ENCODE data around the gene MTARC2.

The MTARC2 gene

DNA sequence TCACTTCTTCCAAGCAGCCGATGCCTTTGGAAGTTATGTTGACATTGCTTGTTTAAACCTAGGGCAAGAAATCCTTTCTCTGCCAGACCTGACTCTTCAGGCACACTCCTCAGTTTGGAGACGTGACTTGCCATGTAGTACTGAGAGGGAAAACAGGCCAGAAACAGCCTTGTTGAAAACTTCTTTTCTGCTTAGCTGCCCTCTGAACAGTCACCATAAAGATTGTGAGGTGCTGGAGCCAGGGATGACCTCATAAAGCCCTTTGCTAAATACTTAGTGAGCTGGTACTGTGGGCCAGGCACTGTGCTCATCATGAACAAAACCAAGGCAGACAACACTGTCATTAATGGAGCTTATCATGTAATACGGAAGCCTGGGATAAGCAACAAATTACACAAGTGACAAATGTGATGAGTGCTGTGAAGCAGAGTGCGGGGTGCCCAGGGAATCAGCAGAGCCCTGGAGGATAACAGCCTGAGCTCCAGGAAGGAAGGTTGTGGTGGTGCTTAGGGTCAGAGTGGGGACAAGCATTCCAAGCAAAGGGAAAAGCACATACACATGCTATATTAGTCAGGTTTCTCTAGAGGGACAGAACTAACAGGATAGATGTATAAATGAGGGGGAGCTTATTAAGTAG lies 80.9 kb downstream of the MTARC2 start:
- no peak overlapping the region for H3K4me3 ChIP-seq (ENCODE audit: low read depth, low read length)
- DNase-seq (ENCODE audit: low read depth): no peak
- TF ChIP-seq, protein P1, sequence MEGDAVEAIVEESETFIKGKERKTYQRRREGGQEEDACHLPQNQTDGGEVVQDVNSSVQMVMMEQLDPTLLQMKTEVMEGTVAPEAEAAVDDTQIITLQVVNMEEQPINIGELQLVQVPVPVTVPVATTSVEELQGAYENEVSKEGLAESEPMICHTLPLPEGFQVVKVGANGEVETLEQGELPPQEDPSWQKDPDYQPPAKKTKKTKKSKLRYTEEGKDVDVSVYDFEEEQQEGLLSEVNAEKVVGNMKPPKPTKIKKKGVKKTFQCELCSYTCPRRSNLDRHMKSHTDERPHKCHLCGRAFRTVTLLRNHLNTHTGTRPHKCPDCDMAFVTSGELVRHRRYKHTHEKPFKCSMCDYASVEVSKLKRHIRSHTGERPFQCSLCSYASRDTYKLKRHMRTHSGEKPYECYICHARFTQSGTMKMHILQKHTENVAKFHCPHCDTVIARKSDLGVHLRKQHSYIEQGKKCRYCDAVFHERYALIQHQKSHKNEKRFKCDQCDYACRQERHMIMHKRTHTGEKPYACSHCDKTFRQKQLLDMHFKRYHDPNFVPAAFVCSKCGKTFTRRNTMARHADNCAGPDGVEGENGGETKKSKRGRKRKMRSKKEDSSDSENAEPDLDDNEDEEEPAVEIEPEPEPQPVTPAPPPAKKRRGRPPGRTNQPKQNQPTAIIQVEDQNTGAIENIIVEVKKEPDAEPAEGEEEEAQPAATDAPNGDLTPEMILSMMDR (IDR thresholded peaks at IDR 0.05; ENCODE audit: insufficient read depth, low read depth, low read length, missing control alignments): no peak

DNA sequence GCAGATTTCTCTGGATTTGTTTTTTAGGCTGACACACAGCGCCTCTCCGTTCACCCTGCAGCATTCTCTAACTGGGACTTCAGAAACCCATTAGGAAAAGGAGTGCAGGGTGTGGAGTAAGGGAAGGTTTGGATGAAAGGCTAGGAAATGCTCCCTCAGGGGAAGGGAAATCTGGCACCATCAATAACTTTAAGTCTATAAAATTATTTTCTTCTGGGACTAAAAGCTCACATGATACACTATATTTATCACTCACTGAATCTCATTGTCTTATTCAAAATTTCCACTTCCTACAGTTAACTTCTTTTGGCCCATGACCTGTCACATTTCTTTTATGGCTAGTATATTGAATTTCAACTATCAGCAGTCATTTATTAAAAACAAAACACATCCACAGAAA lies 85.3 kb downstream of the MTARC2 start:
- TF ChIP-seq, protein P1 (IDR thresholded peaks at IDR 0.05; ENCODE audit: insufficient read depth, low read depth, low read length, missing control alignments): no peak
- DNase-seq (ENCODE audit: low read depth): no peak
- no peak overlapping the region for H3K4me3 ChIP-seq (ENCODE audit: low read depth, low read length)
